Uterus (tissue), 4 donors: ENCODE results near the gene CCDC85A. TPM values are rescaled to one million over a fixed set of nuclear protein-coding genes. Genes with fewer than 3 reads are reported as not detected.

Experiments used
- DNase-seq, 2 donors: peaks; one replicate each; pipeline ENCODE4 v3.0.0-alpha.2; 2019 to 2020
- H3K27ac ChIP-seq, 2 donors: fragments of 200-600 bp; sonication (generic); 1 replicate in 1 of 2; 2 replicates in 1 of 2; pipeline ENCODE4 v1.5.1; 2016 to 2018
- H3K27me3 ChIP-seq, 2 donors: fragments of 200-600 bp; sonication (generic); one replicate each; pipeline ENCODE4 v1.5.1; 2018 to 2019; ENCODE audit warnings: control low read depth in 1 of 2
- H3K36me3 ChIP-seq, 2 donors: fragments of 200-600 bp; sonication (generic); one replicate each; pipeline ENCODE4 v1.5.1; 2019; ENCODE audit warnings: control low read depth in 1 of 2
- H3K4me1 ChIP-seq, 2 donors: fragments of 200-600 bp; sonication (generic); one replicate each; pipeline ENCODE4 v1.5.1; 2018 to 2019; ENCODE audit warnings: control low read depth in 1 of 2
- H3K4me3 ChIP-seq, 2 donors: fragments of 200-600 bp; sonication (generic); 1 replicate in 1 of 2; 2 replicates in 1 of 2; pipeline ENCODE4 v1.5.1; 2018 to 2019; ENCODE audit warnings: mild to moderate bottlenecking in 1 of 2
- H3K9me3 ChIP-seq, 2 donors: fragments of 200-600 bp; sonication (generic); one replicate each; pipeline ENCODE4 v1.5.1; 2019; ENCODE audit warnings: control low read depth in 1 of 2
- CTCF ChIP-seq, 4 experiments: fragments of 200-600 bp in 2 of 4; fragments of 450-650 bp in 2 of 4; sonication (generic) in 2 of 4; IDR thresholded peaks; one replicate each; pipeline ENCODE4 v1.5.1; 2016 to 2019; ENCODE audit warnings: antibody characterized with exemption in 4 of 4, mild to moderate bottlenecking in 2 of 4, moderate library complexity in 1 of 4
- POLR2A ChIP-seq, 2 donors: fragments of 450-650 bp; IDR thresholded peaks; one replicate each; pipeline ENCODE4 v1.6.1; 2016; ENCODE audit warnings: antibody characterized with exemption in 2 of 2, mild to moderate bottlenecking in 1 of 2, moderate library complexity in 1 of 2
- intact Hi-C: fragments of 100-400 bp; cut with DNase I; formaldehyde crosslinking; loops from one replicate; pipeline ENCODE4 v1.15.1; 2023; ENCODE audit warnings: low total_unique reads
- total RNA-seq, 4 donors: library from RNA; depleted of rRNA in 3 of 4; stranded (reverse); fragments of >200 nt in 3 of 4; gene quantifications; one replicate each; pipeline versions ENCODE4 v1.1.0 to v1.2.4, GENCODE V29; 2014 to 2023
- donor health status: DM: yes; HTN: yes; CAD: no.

Gene CCDC85A
- total RNA-seq, 4 donors from 2014 or later = 4.7 to 23.2 (median 16.8) TPM

DNA sequence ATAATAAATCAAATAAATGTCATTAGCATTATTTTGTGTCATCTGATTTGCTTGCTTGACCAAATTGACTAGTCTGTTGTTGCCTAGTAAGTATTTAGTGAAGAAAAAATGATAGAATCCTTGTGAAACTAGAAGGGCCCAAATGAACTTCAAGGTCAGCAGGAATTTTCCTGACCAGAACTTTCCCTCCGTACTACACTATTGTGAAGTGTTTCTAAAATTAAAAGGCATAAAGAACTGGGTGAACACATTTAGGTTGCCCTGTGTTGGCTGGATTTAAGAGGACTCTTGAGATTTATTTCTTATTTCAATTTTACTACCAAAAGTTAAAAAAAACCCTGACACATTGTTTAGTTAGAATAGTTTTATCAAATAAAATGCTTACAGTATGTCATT lies 142.6 kb downstream of the CCDC85A start:
- DNase-seq = no peak
- intact Hi-C loops = no loop called here
- H3K9me3 ChIP-seq = no peaks in the 10 kb centered on the region
- no peaks in the 10 kb centered on the region for H3K27me3 ChIP-seq
- H3K27ac ChIP-seq = no peak overlapping the region
- no peaks in the 10 kb centered on the region for H3K36me3 ChIP-seq
- no peaks in the 10 kb centered on the region for H3K4me1 ChIP-seq
- no peak for TF ChIP-seq POLR2A (IDR thresholded peaks at IDR 0.05)
- no peak for TF ChIP-seq CTCF (IDR thresholded peaks at IDR 0.05)
- no peak overlapping the region for H3K4me3 ChIP-seq

- no peaks in the 10 kb centered on the region for H3K27me3 ChIP-seq
- H3K36me3 ChIP-seq = no peaks in the 10 kb centered on the region
- H3K9me3 ChIP-seq = no peaks in the 10 kb centered on the region
- TF ChIP-seq POLR2A (IDR thresholded peaks at IDR 0.05) (no peak), CTCF (IDR thresholded peaks at IDR 0.05) (no peak)
- DNase-seq = no peak
- no peak overlapping the region for H3K27ac ChIP-seq
- H3K4me3 ChIP-seq = no peak overlapping the region
- intact Hi-C loops = no loop called here
- H3K4me1 ChIP-seq = no peaks in the 10 kb centered on the region
Observed at GRCh38 chr2:56331810-56332209, 148.0 kb downstream of the CCDC85A start.

DNA sequence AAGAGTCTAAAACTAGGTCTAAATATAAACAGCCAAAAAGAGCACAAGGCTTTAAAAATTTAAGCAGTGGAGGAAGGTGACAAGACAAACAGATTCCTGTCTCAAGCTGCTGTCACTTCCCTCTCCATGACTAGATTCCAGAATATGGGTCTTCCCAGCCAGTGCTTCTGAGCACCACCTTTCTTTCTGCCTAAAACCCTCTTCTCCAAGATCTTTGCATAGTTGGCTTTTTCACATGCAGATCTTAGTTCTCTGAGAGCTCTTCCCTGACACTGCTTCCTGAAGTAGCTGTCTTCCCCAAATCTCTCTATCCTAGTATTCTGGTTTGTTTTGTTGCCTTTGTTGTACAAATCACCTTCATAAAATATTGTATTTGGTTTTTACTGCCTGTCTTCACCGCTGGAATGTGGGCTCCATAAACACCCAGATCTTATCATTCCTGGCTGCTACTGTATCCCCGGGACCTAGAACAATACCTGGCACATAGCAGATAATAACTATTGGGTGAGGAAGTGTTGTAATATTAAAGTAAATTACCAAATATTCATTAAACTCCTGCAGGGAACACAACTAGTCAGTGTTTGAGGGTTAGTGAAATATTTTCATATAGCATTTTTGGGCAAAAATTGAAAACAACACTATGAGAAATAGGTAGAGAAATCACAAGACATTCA lies 150.2 kb downstream of the CCDC85A start:
- no peaks in the 10 kb centered on the region for H3K27me3 ChIP-seq
- no peaks in the 10 kb centered on the region for H3K4me1 ChIP-seq
- intact Hi-C loops = no loop called here
- no peak for DNase-seq
- H3K9me3 ChIP-seq = no peaks in the 10 kb centered on the region
- H3K27ac ChIP-seq = peak overlapping the region in 1 of 2 donors; percentile 43
- no peak overlapping the region for H3K4me3 ChIP-seq
- TF ChIP-seq POLR2A (IDR thresholded peaks at IDR 0.05) (no peak), CTCF (IDR thresholded peaks at IDR 0.05) (no peak)
- no peaks in the 10 kb centered on the region for H3K36me3 ChIP-seq

- DNase-seq = no peak
- Histone ChIP-seq H3K4me1 (no peaks in the 10 kb centered on the region), H3K27ac (peak overlapping the region in 1 of 2 donors; percentile 43), H3K9me3 (no peaks in the 10 kb centered on the region), H3K4me3 (no peak overlapping the region), H3K27me3 (no peaks in the 10 kb centered on the region), H3K36me3 (no peaks in the 10 kb centered on the region)
- intact Hi-C loops = no loop called here
- TF ChIP-seq POLR2A (IDR thresholded peaks at IDR 0.05) = no peak
- no peak for TF ChIP-seq CTCF (IDR thresholded peaks at IDR 0.05)
Observed at GRCh38 chr2:56334622-56335021, 150.8 kb downstream of the CCDC85A start.

DNA sequence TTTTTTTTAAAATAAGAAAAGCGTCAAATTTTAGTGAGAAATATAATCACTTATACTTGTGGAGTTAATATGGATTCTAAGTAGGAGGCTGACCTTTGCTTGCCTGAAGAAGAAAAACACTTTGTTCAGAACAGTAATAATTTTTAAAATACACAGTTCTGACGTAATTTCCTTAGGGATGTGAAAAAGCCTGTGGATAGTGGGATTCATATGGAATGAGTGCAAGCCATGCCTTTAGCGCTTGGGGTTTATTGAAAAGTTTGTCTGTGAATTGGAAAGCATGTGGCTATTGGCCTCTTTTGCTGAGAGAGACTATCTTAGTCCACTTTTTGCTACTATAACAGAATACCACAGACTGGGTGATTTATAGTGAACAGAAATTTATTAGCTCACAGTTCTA lies 151.3 kb downstream of the CCDC85A start:
- intact Hi-C loops = no loop called here
- H3K4me1 ChIP-seq = no peaks in the 10 kb centered on the region
- H3K27ac ChIP-seq = peak overlapping the region in 1 of 2 donors; percentile 43
- no peak overlapping the region for H3K4me3 ChIP-seq
- H3K36me3 ChIP-seq = no peaks in the 10 kb centered on the region
- no peaks in the 10 kb centered on the region for H3K9me3 ChIP-seq
- no peaks in the 10 kb centered on the region for H3K27me3 ChIP-seq
- DNase-seq = no peak
- no peak for TF ChIP-seq POLR2A (IDR thresholded peaks at IDR 0.05)
- TF ChIP-seq CTCF (IDR thresholded peaks at IDR 0.05) = no peak
